IMR-90 (cell line): ENCODE data around the gene COL15A1.

Source experiments
- CEBPB ChIP-seq: IDR thresholded peaks from 2 replicates; pipeline ENCODE4 v1.6.1; 2012; ENCODE audit warnings: low read depth, low read length, improper control_type of control experiment
- CTCF ChIP-seq: conservative IDR thresholded peaks from 2 replicates; pipeline ENCODE4 v1.5.1; 2012; ENCODE audit warnings: mild to moderate bottlenecking, low read depth, low read length, improper control_type of control experiment
- MAZ ChIP-seq: IDR thresholded peaks from 2 replicates; pipeline ENCODE4 v1.6.1; 2012; ENCODE audit warnings: low read depth, mild to moderate bottlenecking, low read length, improper control_type of control experiment, moderate library complexity, borderline replicate concordance
- POLR2A ChIP-seq: IDR thresholded peaks from 2 replicates; pipeline ENCODE4 v1.6.1; 2012; ENCODE audit warnings: mild to moderate bottlenecking, low read depth, low read length
- RAD21 ChIP-seq: IDR thresholded peaks from 2 replicates; pipeline ENCODE4 v1.6.1; 2012; ENCODE audit warnings: low read length, improper control_type of control experiment
- RFX5 ChIP-seq: IDR thresholded peaks from 2 replicates; pipeline ENCODE4 v1.8.0; 2012; ENCODE audit warnings: low read depth, mild to moderate bottlenecking, low read length, moderate library complexity

- TF ChIP-seq RAD21 (no peak), CTCF (no peak), CEBPB (no peak), RFX5 (no peak), MAZ (no peak), POLR2A (no peak)
These were observed 102.9 kb downstream of the COL15A1 start for GRCh38 chr9:99046542-99047071.
